ENCODE measurements around the gene KRT39. TPM values are rescaled to one million over a fixed set of nuclear protein-coding genes. Genes with fewer than 3 reads are reported as not detected.

KRT39 gene
- total RNA-seq, 2 experiments from 2014 or later, result not detected

Other genes with a start within 250 kb of the KRT39 start
- gene KRT25, start 211.6 kb downstream of the KRT39 start, total RNA-seq, result not detected
- not detected for gene KRT26, start 194.7 kb downstream of the KRT39 start, total RNA-seq
- gene KRT27, start 184.4 kb downstream of the KRT39 start, total RNA-seq, result not detected
- gene KRT28, start 167.0 kb downstream of the KRT39 start, total RNA-seq, result not detected
- gene KRT10, start 144.3 kb downstream of the KRT39 start, total RNA-seq, result 10 to 100 TPM; 21.0 to 22.9 TPM
- not detected for gene KRT12, start 99.7 kb downstream of the KRT39 start, total RNA-seq
- gene KRT20, start 81.7 kb downstream of the KRT39 start, total RNA-seq, result not detected
- gene KRT23, start 29.3 kb downstream of the KRT39 start, total RNA-seq, result not detected
- gene KRT40, start 17.4 kb upstream of the KRT39 start, total RNA-seq, result not detected
- not detected for gene KRTAP3-3, start 27.2 kb upstream of the KRT39 start, total RNA-seq
- not detected for gene KRTAP3-2, start 33.0 kb upstream of the KRT39 start, total RNA-seq
- gene KRTAP3-1, start 42.2 kb upstream of the KRT39 start, total RNA-seq, result not detected
- not detected for gene KRTAP1-5, start 60.3 kb upstream of the KRT39 start, total RNA-seq
- gene KRTAP1-4, start 63.2 kb upstream of the KRT39 start, total RNA-seq, result not detected
- gene KRTAP1-3, start 67.9 kb upstream of the KRT39 start, total RNA-seq, result not detected
- not detected for gene KRTAP1-1, start 74.5 kb upstream of the KRT39 start, total RNA-seq
- not detected for gene KRTAP2-1, start 80.4 kb upstream of the KRT39 start, total RNA-seq
- gene KRTAP2-2, start 88.3 kb upstream of the KRT39 start, total RNA-seq, result not detected
- not detected for gene KRTAP2-3, start 93.2 kb upstream of the KRT39 start, total RNA-seq
- gene KRTAP2-4, start 98.9 kb upstream of the KRT39 start, total RNA-seq, result not detected
- not detected for gene KRTAP4-7, start 117.2 kb upstream of the KRT39 start, total RNA-seq
- gene KRTAP4-8, start 131.2 kb upstream of the KRT39 start, total RNA-seq, result not detected
- not detected for gene KRTAP4-16, start 135.3 kb upstream of the KRT39 start, total RNA-seq
- gene KRTAP4-9, start 138.4 kb upstream of the KRT39 start, total RNA-seq, result not detected
- gene KRTAP4-11, start 151.4 kb upstream of the KRT39 start, total RNA-seq, result not detected
- gene KRTAP4-12, start 157.2 kb upstream of the KRT39 start, total RNA-seq, result not detected
- gene KRTAP4-6, start 173.6 kb upstream of the KRT39 start, total RNA-seq, result not detected
- gene KRTAP4-5, start 182.9 kb upstream of the KRT39 start, total RNA-seq, result not detected
- gene KRTAP4-4, start 193.8 kb upstream of the KRT39 start, total RNA-seq, result not detected
- not detected for gene KRTAP4-3, start 201.3 kb upstream of the KRT39 start, total RNA-seq
- not detected for gene KRTAP4-2, start 211.3 kb upstream of the KRT39 start, total RNA-seq
- gene KRTAP4-1, start 218.0 kb upstream of the KRT39 start, total RNA-seq, result not detected
- not detected for gene KRTAP9-1, start 222.9 kb upstream of the KRT39 start, total RNA-seq